ENCODE data around the gene C2orf66.

The C2orf66 gene

GRCh38 chr2:196758474-196759377 lies 50.4 kb downstream of the C2orf66 start:
- DNase-seq (ENCODE audit: low read depth): peak; percentile 16
